ENCODE results near the gene MBD4. TPM values are rescaled to one million over a fixed set of nuclear protein-coding genes. Genes with fewer than 3 reads are reported as not detected.

MBD4 gene
- total and polyA plus RNA-seq, 2 experiments from 2014 or later, result 33.9 to 59.3 TPM

GRCh38 chr3:129441215-129441614 lies 1.5 kb upstream of the MBD4 start (continued):
- TF ChIP-seq ZNF462 (CRISPR knock-in tag; IDR thresholded peaks at IDR 0.05) (no peak), EZH2phosphoT487 (IDR thresholded peaks at IDR 0.05; ENCODE audit: unreplicated experiment) (no peak), JUNB (IDR thresholded peaks at IDR 0.05; ENCODE audit: unreplicated experiment) (no peak)

- H3K4me3 ChIP-seq, result peak overlapping the region; percentile 65
- peaks cover 23% of the 10 kb centered on the region for H3K4me1 ChIP-seq (ENCODE audit: insufficient read depth)
- peak overlapping the region; percentile 88 for H3K27ac Mint-ChIP-seq
- TF ChIP-seq CTCF (conservative IDR thresholded peaks at IDR 0.05; ENCODE audit: low read depth in 2 of 2) (no peak), ETS1 (IDR thresholded peaks at IDR 0.05) (no peak), POLR2AphosphoS5 (IDR thresholded peaks at IDR 0.05; ENCODE audit: low read depth) (no peak), JUNB (IDR thresholded peaks at IDR 0.05; ENCODE audit: unreplicated experiment) (no peak), CREB1 (CRISPR knock-in tag; IDR thresholded peaks at IDR 0.05; ENCODE audit: low read depth) (no peak), EZH2phosphoT487 (IDR thresholded peaks at IDR 0.05; ENCODE audit: unreplicated experiment) (no peak), ZNF114 (CRISPR knock-in tag; IDR thresholded peaks at IDR 0.05) (no peak), EZH2 (IDR thresholded peaks at IDR 0.05; ENCODE audit: low read depth, unreplicated experiment) (no peak)
- H3K9me3 Mint-ChIP-seq, result no peaks in the 10 kb centered on the region
- H3K4me3 Mint-ChIP-seq, result peak overlapping the region; percentile 94
- H3K27me3 Mint-ChIP-seq (ENCODE audit: insufficient read depth, low read depth, poor library complexity), result peaks cover 8% of the 10 kb centered on the region
- ATAC-seq (no peak), DNase-seq (ENCODE audit: low spot score) (no peak)
- H3K27ac ChIP-seq (ENCODE audit: low read depth), result peak overlapping the region; percentile 75
- peak overlapping the region; percentile 82 for H3K4me2 ChIP-seq
- no peaks in the 10 kb centered on the region for H3K27me3 ChIP-seq (ENCODE audit: insufficient read depth)
- H4K20me1 ChIP-seq (replicated peaks; ENCODE audit: insufficient read depth), result peaks cover 7% of the 10 kb centered on the region; the same call in 1 of the 2 replicates
- H3K36me3 ChIP-seq (ENCODE audit: insufficient read depth), result peaks cover 18% of the 10 kb centered on the region
- H3K9me2 ChIP-seq (ENCODE audit: insufficient read depth), result no peaks in the 10 kb centered on the region
- peaks cover 32% of the 10 kb centered on the region for H3K36me3 Mint-ChIP-seq (ENCODE audit: low read depth)
- peak overlapping the region; percentile 57 for H2AFZ ChIP-seq
- peaks cover 61% of the 10 kb centered on the region for H3K79me2 ChIP-seq (replicated peaks; ENCODE audit: insufficient read depth)
- no peaks in the 10 kb centered on the region for H3F3A ChIP-seq (replicated peaks; ENCODE audit: low read depth)
- peaks cover 34% of the 10 kb centered on the region for H3K4me1 Mint-ChIP-seq
These were observed 956 bp upstream of the MBD4 start for GRCh38 chr3:129440618-129441190.
